Activated CD8-positive, alpha-beta T cell treated with anti-CD3 and anti-CD28 coated beads for 36 hours (primary cell): ENCODE results near the gene BACE1. TPM values are rescaled to one million over a fixed set of nuclear protein-coding genes. Genes with fewer than 3 reads are reported as not detected.

Experiments
- ATAC-seq: fragments of 200-7000 bp; cut with Tn5 transposase; one replicate; pipeline ENCODE4 v1.10.0; 2021; ENCODE audit warnings: mild to moderate bottlenecking, moderate library complexity
- CTCF ChIA-PET: fragments of 350-600 bp; sonication (Branson Sonifier 250); formaldehyde crosslinking; loops from one replicate; lab custom pipeline; 2021; ENCODE audit warnings: antibody characterized with exemption; lab: Charles Lee
- POLR2A ChIA-PET: fragments of 350-600 bp; sonication (Branson Sonifier 250); formaldehyde crosslinking; loops from one replicate; lab custom pipeline; 2021; ENCODE audit warnings: antibody characterized with exemption; lab: Charles Lee
- DNase-seq: peaks from one replicate; pipeline ENCODE4 v3.0.0-alpha.2; 2020
- H3K27ac Mint-ChIP-seq: one replicate; pipeline ENCODE4 v1.8.0; 2021; ENCODE audit warnings: mild to moderate bottlenecking, mixed read lengths
- H3K27me3 Mint-ChIP-seq: one replicate; pipeline ENCODE4 v1.8.0; 2021; ENCODE audit warnings: mixed read lengths
- H3K36me3 Mint-ChIP-seq: one replicate; pipeline ENCODE4 v1.8.0; 2021; ENCODE audit warnings: low read depth, mixed read lengths
- H3K4me1 Mint-ChIP-seq: one replicate; pipeline ENCODE4 v1.8.0; 2021; ENCODE audit warnings: low read depth, mixed read lengths
- H3K4me3 Mint-ChIP-seq: one replicate; pipeline ENCODE4 v1.8.0; 2021; ENCODE audit warnings: mild to moderate bottlenecking, moderate library complexity, mixed read lengths
- H3K9me3 Mint-ChIP-seq: one replicate; pipeline ENCODE4 v1.8.0; 2021; ENCODE audit warnings: mixed read lengths
- CTCF ChIP-seq: fragments of 200-600 bp; IDR thresholded peaks from one replicate; pipeline ENCODE4 v1.8.0; 2022; ENCODE audit warnings: antibody characterized with exemption, mild to moderate bottlenecking
- intact Hi-C: fragments of 100-400 bp; cut with micrococcal nuclease; formaldehyde crosslinking; loops from one replicate; pipeline ENCODE4 v1.10.0; 2022
- total RNA-seq, 2 experiments: library from RNA; stranded (reverse); gene quantifications; one replicate each; pipeline ENCODE4 v1.2.3, GENCODE V29; 2021

BACE1 gene
- total RNA-seq, 2 experiments from 2014 or later: 0.97 to 1.5 TPM

- Mint-ChIP-seq H3K27me3 (no peaks in the 10 kb centered on the region), H3K9me3 (no peaks in the 10 kb centered on the region), H3K4me3 (no peak overlapping the region), H3K27ac (no peak overlapping the region), H3K4me1 (no peaks in the 10 kb centered on the region), H3K36me3 (peaks cover 3% of the 10 kb centered on the region)
- DNase-seq: no peak
- no peak for ATAC-seq
- ChIA-PET POLR2A (no interaction called here), CTCF (interaction anchor here (1.0 kb wide), 1 partner anchor 13 kb away, joined by 4 read pairs; no protein-coding TSS in a partner anchor)
- TF ChIP-seq CTCF: no peak
- intact Hi-C loops: no loop called here
Measured at GRCh38 chr11:117287668-117288067, 28.4 kb downstream of the BACE1 start.

- H3K4me1 Mint-ChIP-seq: no peaks in the 10 kb centered on the region
- CTCF ChIA-PET: no interaction called here
Measured at GRCh38 chr11:117286588-117286987, 29.5 kb downstream of the BACE1 start.

GRCh38 chr11:117284053-117284452 is 32.0 kb downstream of the BACE1 start:
- H3K27me3 Mint-ChIP-seq: no peaks in the 10 kb centered on the region
- H3K36me3 Mint-ChIP-seq: peaks cover 7% of the 10 kb centered on the region
- ChIA-PET CTCF (no interaction called here), POLR2A (no interaction called here)
- intact Hi-C loops: no loop called here
- H3K27ac Mint-ChIP-seq: no peak overlapping the region
- H3K4me1 Mint-ChIP-seq: peaks cover 7% of the 10 kb centered on the region
- TF ChIP-seq CTCF: no peak
- H3K4me3 Mint-ChIP-seq: no peak overlapping the region
- H3K9me3 Mint-ChIP-seq: no peaks in the 10 kb centered on the region
- no peak for ATAC-seq
- DNase-seq: no peak

More at GRCh38 chr11:117286588-117286987, 29.5 kb downstream of the BACE1 start:
- Mint-ChIP-seq H3K4me3 (no peak overlapping the region), H3K36me3 (peaks cover 5% of the 10 kb centered on the region), H3K9me3 (no peaks in the 10 kb centered on the region), H3K27ac (no peak overlapping the region), H3K27me3 (no peaks in the 10 kb centered on the region)
- POLR2A ChIA-PET: no interaction called here
- ATAC-seq (no peak), DNase-seq (no peak)
- no peak for TF ChIP-seq CTCF
- intact Hi-C loops: no loop called here

DNA sequence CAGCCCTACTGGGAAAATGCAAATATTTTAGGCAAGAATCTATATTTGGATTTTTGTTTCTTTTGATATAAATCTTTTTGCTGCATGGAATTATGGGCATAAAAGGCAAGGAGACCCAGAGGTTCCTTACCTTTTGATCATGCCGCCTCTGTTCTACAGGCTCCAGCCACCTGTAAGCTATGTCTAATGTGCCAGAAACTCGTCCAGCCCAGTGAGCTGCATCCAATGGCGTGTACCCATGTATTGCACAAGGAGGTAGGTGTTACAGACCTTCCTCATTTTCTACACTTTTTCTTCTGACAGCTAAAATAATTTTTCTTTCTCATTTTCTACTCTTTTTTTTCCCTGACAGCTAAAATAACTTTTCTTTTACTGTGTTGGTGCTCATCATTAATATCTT is 33.1 kb downstream of the BACE1 start:
- ATAC-seq (no peak), DNase-seq (no peak)
- peaks cover 7% of the 10 kb centered on the region for H3K36me3 Mint-ChIP-seq
- peaks cover 8% of the 10 kb centered on the region for H3K4me1 Mint-ChIP-seq
- no peak for TF ChIP-seq CTCF
- no peaks in the 10 kb centered on the region for H3K27me3 Mint-ChIP-seq
- intact Hi-C loops: no loop called here
- no peak overlapping the region for H3K27ac Mint-ChIP-seq
- POLR2A ChIA-PET: interaction anchor here (1.2 kb wide), 1 partner anchor 20 kb away, joined by 3 read pairs; no protein-coding TSS in a partner anchor
- CTCF ChIA-PET: no interaction called here
- H3K4me3 Mint-ChIP-seq: no peak overlapping the region
- no peaks in the 10 kb centered on the region for H3K9me3 Mint-ChIP-seq

- no peaks in the 10 kb centered on the region for H3K27me3 Mint-ChIP-seq
- peaks cover 7% of the 10 kb centered on the region for H3K36me3 Mint-ChIP-seq
- ChIA-PET POLR2A (no interaction called here), CTCF (no interaction called here)
- TF ChIP-seq CTCF: no peak
- H3K27ac Mint-ChIP-seq: no peak overlapping the region
- H3K9me3 Mint-ChIP-seq: no peaks in the 10 kb centered on the region
- intact Hi-C loops: no loop called here
- ATAC-seq (no peak), DNase-seq (no peak)
- H3K4me1 Mint-ChIP-seq: peaks cover 8% of the 10 kb centered on the region
- H3K4me3 Mint-ChIP-seq: no peak overlapping the region
Measured at GRCh38 chr11:117281869-117282268, 34.2 kb downstream of the BACE1 start.
